HEK293T (cell line): ENCODE data around the gene SLC26A5.

Experiments
- FOXM1 ChIP-seq: fragments of 450-650 bp; IDR thresholded peaks from 2 replicates; pipeline ENCODE4 v1.6.1; 2017; ENCODE audit warnings: mild to moderate bottlenecking, borderline replicate concordance
- SP1 ChIP-seq: fragments of 450-650 bp; IDR thresholded peaks from 2 replicates; pipeline ENCODE4 v1.6.1; 2017
- SUZ12 ChIP-seq: fragments of 450-650 bp; IDR thresholded peaks from 2 replicates; pipeline ENCODE4 v1.6.1; 2016; ENCODE audit warnings: mild to moderate bottlenecking

DNA sequence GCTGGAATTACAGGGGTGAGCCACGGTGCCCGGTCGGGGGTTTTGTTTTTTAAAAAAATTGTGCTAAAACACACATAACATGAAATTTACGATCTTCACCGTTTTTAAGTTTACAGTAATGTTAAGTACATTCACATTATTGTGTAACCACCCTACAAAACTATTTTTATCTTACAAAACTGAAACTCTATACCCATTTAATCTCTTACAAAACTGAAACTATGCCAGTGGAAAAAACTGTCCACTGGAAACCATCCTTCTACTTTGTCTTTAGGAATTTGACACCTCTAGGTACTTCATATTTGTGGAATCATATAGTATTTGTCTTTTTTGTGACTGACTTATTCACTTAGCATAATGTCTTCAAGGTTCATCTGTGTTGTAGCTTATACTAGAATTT lies 99.6 kb downstream of the SLC26A5 start:
- TF ChIP-seq SP1: no peak
- no peak for TF ChIP-seq FOXM1
- no peak for TF ChIP-seq SUZ12
